K562 (cell line): ENCODE results near the gene SPEF1. TPM values are rescaled to one million over a fixed set of nuclear protein-coding genes. Genes with fewer than 3 reads are reported as not detected.

Source experiments
- IFI16 ChIP-seq: fragments of 250-450 bp; sonication (Bioruptor Pico); IDR thresholded peaks from 2 replicates; pipeline ENCODE4 v2.1.2; 2022; ENCODE audit warnings: mild to moderate bottlenecking, inconsistent platforms
- MAX ChIP-seq: sonication (generic); formaldehyde crosslinking; IDR thresholded peaks from 2 replicates; pipeline ENCODE4 v1.9.0; 2022; ENCODE audit warnings: mild to moderate bottlenecking, missing genetic modification reagents
- MNT ChIP-seq, 2 experiments: fragments of 450-650 bp; conservative IDR thresholded peaks; 2 replicates each; pipeline ENCODE4 v1.6.1; 2017; ENCODE audit warnings: mild to moderate bottlenecking in 2 of 2, moderate library complexity in 2 of 2
- SIN3A ChIP-seq, 2 experiments: fragments of 150-350 bp in 1 of 2; IDR thresholded peaks; 2 replicates each; pipeline ENCODE4 v1.6.1; 2011 to 2016; ENCODE audit warnings: borderline replicate concordance in 2 of 2, low read depth in 2 of 2, low read length in 2 of 2, mild to moderate bottlenecking in 2 of 2, moderate library complexity in 2 of 2; ENCODE audit not compliant: control insufficient read depth in 1 of 2
- SMARCC2 ChIP-seq: fragments of 450-650 bp; IDR thresholded peaks from 2 replicates; pipeline ENCODE4 v1.6.1; 2017; ENCODE audit warnings: antibody characterized with exemption, moderate library complexity, mild to moderate bottlenecking, low read depth
- SUPT5H ChIP-seq: fragments of 450-650 bp; IDR thresholded peaks from 2 replicates; pipeline ENCODE4 v1.6.1; 2016
- TCF7 ChIP-seq: sonication (generic); IDR thresholded peaks from 2 replicates; pipeline ENCODE4 v1.6.1; 2016; ENCODE audit warnings: antibody characterized with exemption, borderline replicate concordance
- TCFL5 ChIP-seq: fragments of 250-450 bp; sonication (Bioruptor Pico); conservative IDR thresholded peaks from 2 replicates; pipeline ENCODE4 v1.6.1; 2021; ENCODE audit warnings: mild to moderate bottlenecking, moderate library complexity, matching md5 sums
- THAP7 ChIP-seq: fragments of 250-450 bp; sonication (Bioruptor Pico); IDR thresholded peaks from 2 replicates; pipeline ENCODE4 v1.5.0; 2021
- ZFP91 ChIP-seq: sonication (generic); formaldehyde crosslinking; IDR thresholded peaks from 2 replicates; pipeline ENCODE4 v1.8.0; 2022; ENCODE audit warnings: mild to moderate bottlenecking, missing genetic modification reagents
- ZNF318 ChIP-seq, 2 experiments: fragments of 450-650 bp; IDR thresholded peaks; 2 replicates each; pipeline ENCODE4 v1.6.1; 2016; ENCODE audit warnings: mild to moderate bottlenecking in 2 of 2, borderline replicate concordance in 1 of 2, low read depth in 1 of 2, moderate library complexity in 1 of 2
- polyA plus RNA-seq, 8 experiments: library from polyadenylated mRNA; depleted of rRNA in 4 of 8; stranded (reverse) in 5 of 8; unstranded in 3 of 8; fragments of >200 nt; fragmentation: Nextera tagmentation in 2 of 8; fragmentation: Illumina TruSeq in 1 of 8; extraction: Ambion mirVana in 2 of 8; extraction: Trizol in 1 of 8; gene quantifications; 2 replicates each; pipeline versions ENCODE4 v1.2.1 to v1.2.3, GENCODE V29; 2011 to 2014; ENCODE audit warnings: inconsistent platforms in 1 of 8, missing spikeins in 1 of 8
- total RNA-seq, 7 experiments: library from RNA; depleted of rRNA in 6 of 7; stranded (reverse); fragments of >200 nt in 6 of 7; fragmentation: Illumina TruSeq in 2 of 7; extraction: Trizol in 2 of 7; gene quantifications; 2 replicates each; pipeline versions ENCODE4 v1.2.1 to v1.2.3, GENCODE V29; 2011 to 2021; ENCODE audit warnings: low replicate concordance in 1 of 7

SPEF1 gene
- total and polyA plus RNA-seq, 9 of the 15 experiments (the other 6 are each of a cell fraction or from before 2014, with no cell fraction given), result not detected

GRCh38 chr20:3767427-3768341, 13.6 kb downstream of the SPEF1 start, which contains the start of gene ADISSP (continued):
- TF ChIP-seq ZNF318 (IDR thresholded peaks at IDR 0.05; ENCODE audit: borderline replicate concordance in 1 of 2, low read depth in 1 of 2), result no peak
- TF ChIP-seq SMARCC2, result no peak
- peak; percentile 63; the same call in 1 of the 2 replicates for TF ChIP-seq SUPT5H
- no peak for TF ChIP-seq ZFP91
- no peak for TF ChIP-seq IFI16 (CRISPR knock-in tag)
- peak; percentile 52 to 56; a peak in 2 of 4 replicates for TF ChIP-seq SIN3A (IDR thresholded peaks at IDR 0.05; ENCODE audit: borderline replicate concordance in 2 of 2, control insufficient read depth in 1 of 2, low read depth in 2 of 2, low read length in 2 of 2)
- no peak for TF ChIP-seq THAP7 (CRISPR knock-in tag)
- TF ChIP-seq MNT (conservative IDR thresholded peaks at IDR 0.05), result peak; percentile 67 to 89
- TF ChIP-seq TCFL5 (CRISPR knock-in tag), result no peak
- no peak for TF ChIP-seq TCF7
- TF ChIP-seq MAX, result peak; percentile 74
